Islet precursor cell (in vitro differentiated cells): ENCODE results near the gene CER1.
"Not testable (repeated sequence)": the region's sequence is repeated elsewhere in the genome, so short reads cannot be mapped to it uniquely, and the experiment has no call there.

ENCODE experiments used
- DNase-seq: peaks from one replicate; pipeline ENCODE4 v3.0.0-alpha.2; 2018

The CER1 gene

DNA sequence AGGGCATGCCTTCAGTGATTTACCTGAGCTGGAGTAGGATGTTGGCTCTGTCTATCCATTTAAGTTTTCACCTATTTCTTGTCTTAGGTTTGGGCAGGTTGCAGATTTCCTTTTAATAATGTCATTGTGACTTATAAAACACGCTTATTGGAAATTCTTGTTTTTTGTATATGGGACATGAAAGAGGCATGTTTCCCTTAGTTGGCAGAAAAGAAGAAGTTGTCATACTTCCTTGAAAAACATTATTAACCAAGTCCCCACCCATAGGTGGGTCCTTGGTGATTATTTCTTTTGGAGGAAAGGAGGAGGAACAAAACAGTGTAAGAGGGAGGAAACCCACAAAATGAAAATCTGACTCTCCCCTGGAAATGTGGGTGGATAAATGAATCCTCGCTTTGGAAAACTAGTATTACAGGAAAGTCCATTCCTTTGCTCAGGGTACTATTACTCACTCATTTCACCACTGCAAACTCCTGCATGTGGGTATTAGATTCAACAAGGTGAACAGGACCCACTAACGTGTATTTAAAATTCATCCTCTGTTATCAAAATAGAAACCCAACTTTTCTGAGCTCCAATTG, 9.3 kb downstream of the CER1 start:
- no peak for DNase-seq

DNA sequence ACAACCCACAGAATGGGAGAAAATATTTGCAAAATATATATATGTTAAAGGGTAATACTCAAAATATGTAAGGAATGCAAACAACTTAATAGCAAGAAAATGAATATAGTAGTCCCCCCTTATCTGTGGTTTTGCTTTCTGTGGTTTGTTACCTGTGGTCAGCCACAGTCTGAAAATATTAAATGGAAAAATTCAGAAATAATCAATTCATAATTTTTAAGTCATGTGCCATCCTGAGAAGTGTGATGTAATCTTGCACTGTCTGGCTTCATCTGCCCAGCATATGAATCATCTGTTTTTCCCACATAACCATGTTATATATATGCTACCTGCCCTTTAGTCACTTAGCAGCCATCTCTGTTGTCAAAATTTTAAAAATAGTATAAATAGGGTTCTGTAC, 11.7 kb downstream of the CER1 start:
- no peak for DNase-seq

- no peak for DNase-seq
Observed at GRCh38 chr9:14706530-14707140, 15.9 kb downstream of the CER1 start.

DNA sequence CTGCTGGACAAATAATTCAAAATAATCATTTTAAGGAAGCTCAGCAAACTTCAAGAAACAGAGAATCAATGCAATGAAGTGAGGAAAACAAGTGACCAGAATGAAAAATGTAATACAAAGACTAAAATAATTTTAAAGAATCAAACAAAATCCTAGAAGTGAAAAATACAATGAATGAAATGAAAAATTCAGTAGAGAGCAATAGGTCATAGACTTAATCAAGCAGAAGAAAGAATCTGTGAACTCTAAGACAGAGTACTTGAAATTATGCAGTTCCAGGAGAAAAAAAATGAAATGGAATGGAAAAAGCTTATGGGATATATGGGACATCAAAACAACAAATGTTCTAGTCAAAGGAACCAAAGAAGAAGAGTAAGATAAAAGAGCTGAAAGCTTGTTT, 17.5 kb downstream of the CER1 start:
- DNase-seq: no peak

- no peak for DNase-seq
Observed at GRCh38 chr9:14704281-14704680, 18.3 kb downstream of the CER1 start.

DNA sequence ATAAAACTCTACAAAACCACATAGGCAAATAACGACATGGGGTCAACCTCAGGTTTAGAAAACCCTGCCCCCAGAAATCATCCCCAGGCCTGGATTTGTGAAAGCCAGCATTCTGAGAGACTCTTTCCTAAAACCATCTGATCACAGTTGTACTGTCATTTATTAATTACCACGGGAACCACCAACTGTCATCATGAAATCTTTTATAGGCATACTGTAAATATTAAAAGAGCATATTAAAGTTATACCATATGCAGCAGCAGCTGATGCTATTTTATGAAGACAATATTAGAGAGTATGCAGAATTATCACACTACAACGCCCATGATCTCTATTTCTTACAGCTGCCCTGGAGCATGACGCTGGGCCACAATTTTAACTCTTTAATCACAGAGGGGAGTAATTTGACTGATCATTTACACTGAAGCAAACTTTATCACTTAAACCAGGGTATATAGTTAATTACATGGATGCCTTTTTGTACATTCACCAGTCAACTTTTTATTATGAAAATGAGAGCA, 20.3 kb downstream of the CER1 start:
- DNase-seq: no peak

- peak; percentile 78 for DNase-seq
Observed at GRCh38 chr9:14693251-14693861, 29.2 kb downstream of the CER1 start, which contains the start of gene ZDHHC21. Gene ZDHHC21 (minus strand): TSS chr9:14693432. CDS start chr9:14674340, 19,092 bp downstream.

GRCh38 chr9:14692470-14693250, 29.9 kb downstream of the CER1 start:
- DNase-seq: peak; percentile 45

DNA sequence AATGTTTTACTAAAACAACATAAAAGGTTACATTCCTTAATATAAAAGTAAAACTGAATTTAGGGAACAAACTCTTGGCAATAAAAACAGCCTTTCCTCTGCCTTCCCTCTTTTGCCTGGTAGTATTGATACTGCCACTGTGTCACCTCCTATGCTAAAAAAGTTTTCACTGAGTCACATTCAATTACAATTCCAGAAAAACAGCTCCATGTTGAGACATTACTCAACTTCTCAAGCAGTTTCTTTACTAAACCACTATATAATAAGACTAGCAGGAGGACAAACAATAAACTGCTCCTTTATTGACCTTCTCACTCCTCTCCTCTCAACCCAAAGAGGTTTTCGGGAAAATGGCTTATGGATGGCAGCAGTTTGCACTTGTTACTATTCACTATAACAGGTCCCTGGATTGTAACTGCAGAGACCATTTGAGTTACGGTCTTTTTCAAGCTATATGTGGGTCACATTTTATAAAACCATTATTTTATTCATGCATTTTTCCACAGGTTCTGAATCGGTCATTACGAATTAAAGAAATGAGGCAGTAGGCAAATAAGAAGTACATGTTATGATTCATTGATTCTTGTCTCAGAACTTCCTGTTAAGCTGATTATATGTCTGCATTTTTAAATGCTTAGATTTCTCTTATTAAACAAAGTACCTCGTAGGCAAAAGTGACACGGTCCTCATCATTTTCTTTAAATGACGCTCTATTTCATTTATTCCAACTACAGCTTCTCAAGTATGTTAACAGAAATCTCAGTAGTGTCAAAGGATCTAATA, 31.4 kb downstream of the CER1 start:
- no peak for DNase-seq

GRCh38 chr9:14687042-14687719, 35.4 kb downstream of the CER1 start:
- DNase-seq: no peak

DNA sequence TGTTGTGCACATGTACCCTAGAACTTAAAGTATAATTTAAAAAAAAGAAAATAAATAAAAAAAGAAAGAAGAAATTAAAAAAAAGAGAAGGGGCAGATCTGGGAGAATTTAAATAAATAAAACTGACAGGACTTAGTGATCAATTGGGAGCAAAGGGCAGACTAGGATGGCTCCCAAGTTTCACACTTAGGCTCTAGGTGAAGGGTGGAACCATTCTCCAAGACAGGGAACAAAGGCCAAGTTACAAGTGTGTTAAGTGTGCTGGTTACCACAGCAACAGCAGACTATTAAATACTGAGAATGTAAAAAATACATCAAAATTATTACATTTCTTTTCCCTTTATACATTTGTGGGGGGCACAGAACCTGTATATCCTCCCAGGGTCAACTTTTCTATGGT, 36.4 kb downstream of the CER1 start:
- no peak for DNase-seq

DNA sequence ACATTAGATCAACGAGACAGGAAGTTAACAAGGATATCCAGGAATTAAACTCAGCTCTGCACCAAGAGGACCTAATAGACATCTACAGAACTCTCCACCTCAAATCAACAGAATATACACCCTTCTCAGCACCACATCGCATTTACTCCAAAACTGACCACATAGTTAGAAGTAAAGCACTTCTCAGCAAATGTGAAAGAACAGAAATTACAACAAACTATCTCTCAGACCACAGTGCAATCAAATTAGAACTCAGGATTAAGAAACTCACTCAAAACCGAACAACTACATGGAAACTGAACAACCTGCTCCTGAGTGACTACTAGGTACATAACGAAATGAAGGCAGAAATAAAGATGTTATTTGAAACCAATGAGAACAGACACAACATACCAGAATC, 39.9 kb downstream of the CER1 start:
- not testable (repeated sequence) for DNase-seq

GRCh38 chr9:14678776-14679175, 43.8 kb downstream of the CER1 start:
- DNase-seq: no peak

- no peak for DNase-seq
Observed at GRCh38 chr9:14677872-14678271, 44.7 kb downstream of the CER1 start.

- no peak for DNase-seq
Observed at GRCh38 chr9:14677396-14677795, 45.1 kb downstream of the CER1 start.

- DNase-seq: no peak
Observed at GRCh38 chr9:14674630-14675029, 47.9 kb downstream of the CER1 start.

- no peak for DNase-seq
Observed at GRCh38 chr9:14671377-14671776, 51.2 kb downstream of the CER1 start.

DNA sequence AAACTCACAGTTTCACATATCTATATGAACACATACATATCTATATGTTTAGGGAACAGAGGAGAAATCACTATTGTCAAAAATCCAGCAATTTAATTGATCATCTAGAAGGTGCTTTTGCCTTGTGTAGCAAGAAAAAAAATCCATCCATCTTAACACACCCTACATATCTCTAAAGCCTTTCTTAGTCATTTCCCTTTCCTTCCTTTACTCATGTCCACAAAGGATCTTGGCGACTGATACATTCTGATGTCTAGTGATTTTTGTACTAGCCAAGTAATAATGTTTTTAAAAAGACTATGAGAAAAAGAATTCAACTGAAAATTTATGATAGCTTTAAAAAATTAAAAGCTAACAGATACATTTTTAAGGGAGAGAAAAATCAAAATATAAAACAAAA, 51.8 kb downstream of the CER1 start:
- DNase-seq: no peak
